ENCODE data around the gene SRSF8.
"Not testable (repeated sequence)": the region's sequence is repeated elsewhere in the genome, so short reads cannot be mapped to it uniquely, and the experiment has no call there.

SRSF8 gene

DNA sequence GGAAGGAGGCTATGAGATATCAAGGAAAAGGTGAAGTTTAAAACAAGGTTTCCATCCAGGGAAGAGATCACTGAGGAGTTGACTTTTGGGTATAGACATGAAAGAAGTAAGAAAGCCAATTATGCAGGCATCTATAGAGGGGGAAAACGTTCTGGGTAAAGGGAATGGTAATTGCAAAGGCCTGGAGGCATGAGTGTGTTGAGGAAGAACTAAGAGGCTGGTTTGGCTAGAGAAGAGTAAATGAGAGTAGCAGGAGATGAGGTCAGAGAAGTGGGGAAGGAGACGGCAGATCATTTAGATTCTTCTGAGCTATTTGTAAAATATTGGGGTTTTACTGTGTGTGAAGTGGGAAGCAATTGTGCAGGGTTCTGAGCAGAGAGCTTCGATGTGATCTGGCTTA is 30.5 kb downstream of the SRSF8 start:
- no peak for DNase-seq (ENCODE audit: low read depth)

DNA sequence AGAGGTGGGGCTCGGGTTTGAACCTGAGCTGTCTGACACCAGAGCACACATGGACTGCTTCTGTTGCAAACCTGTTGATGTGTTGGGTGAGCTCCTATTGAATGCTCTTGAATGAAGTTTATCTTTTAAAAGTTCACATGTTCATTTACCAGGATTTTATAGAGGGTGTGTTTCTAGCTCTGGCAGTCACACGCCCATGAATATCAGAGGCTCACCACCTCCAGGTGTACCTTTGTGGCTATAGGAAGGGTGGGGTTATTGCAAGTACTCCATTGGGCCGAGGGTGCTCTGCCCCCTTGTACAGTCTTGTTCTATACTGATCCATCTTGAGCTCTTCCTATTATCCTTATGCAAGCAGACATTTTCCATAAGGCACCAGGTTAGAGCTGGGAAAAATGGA is 32.1 kb downstream of the SRSF8 start:
- no peak for DNase-seq (ENCODE audit: low read depth)

- DNase-seq (ENCODE audit: low read depth), result peak; percentile 96
Measured at GRCh38 chr11:95100191-95100648, 33.5 kb downstream of the SRSF8 start.

DNA sequence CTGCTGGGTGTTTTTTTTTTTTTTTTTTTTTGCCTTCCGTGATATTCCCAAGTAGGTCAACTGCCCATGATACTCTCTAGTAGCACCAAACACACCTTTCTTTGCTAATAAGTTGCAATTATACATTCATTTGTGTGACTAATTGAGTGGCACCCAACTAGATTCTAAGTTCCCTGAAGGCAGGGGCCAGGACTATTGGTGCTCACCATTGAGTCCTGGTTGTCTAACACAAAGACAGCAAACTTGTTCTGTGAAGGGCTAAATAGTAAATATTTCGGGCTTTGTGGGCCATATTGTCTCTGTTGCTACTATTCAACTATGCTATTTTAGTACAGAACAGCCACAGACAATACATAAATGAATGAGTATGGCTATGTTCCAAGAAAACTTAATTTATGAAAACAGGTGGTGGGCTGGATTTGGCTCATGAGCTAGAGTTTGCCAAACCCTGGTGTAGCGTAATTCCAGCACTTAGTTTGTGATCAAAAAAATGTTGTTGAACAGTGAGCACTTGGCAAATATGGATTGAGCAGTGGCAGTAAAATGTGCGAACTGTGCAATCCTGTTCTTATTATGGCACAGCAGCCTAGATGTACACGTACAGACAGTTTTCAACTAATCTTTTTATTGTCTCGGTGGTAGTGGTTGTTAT is 34.3 kb downstream of the SRSF8 start:
- DNase-seq (ENCODE audit: low read depth), result no peak

DNA sequence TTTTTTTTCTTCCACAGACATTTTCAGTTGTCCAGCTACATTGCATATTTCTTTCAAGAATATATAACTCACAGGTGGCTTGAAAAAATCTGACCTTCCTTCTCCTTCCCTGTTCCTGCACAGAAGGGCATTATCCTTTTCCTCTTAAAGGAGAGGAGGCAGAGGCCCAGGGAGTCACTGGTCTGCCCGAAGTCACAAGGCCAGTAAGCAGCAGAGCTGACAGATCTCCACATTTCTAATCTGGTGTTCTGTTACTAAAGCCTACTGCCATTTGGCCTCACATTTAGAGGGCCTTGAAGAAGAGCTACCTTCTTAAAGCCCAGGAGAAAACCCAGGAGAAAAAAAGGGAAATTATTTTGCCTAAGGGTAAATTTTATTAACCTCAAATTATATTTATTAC is 35.2 kb downstream of the SRSF8 start:
- no peak for DNase-seq (ENCODE audit: low read depth)

DNA sequence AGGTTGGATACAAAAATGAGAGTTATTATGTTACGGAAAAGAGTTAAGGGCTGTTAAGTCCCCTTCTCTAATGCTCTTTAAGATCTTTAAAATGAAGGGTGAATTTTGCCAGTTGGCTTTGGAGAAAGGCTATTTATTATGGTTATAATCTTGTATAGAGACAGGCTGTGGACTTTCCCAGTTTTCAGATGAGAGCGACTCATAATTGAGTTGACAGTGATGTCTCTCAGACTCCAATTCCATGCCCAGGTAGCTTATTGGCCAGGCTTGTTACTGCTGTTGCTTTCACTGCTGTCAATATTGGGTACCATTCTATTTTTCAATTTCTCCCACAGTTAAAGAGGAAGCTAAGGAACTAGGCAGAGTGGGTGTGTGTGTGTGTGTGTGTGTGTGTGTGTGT is 36.0 kb downstream of the SRSF8 start:
- no peak for DNase-seq (ENCODE audit: low read depth)

DNA sequence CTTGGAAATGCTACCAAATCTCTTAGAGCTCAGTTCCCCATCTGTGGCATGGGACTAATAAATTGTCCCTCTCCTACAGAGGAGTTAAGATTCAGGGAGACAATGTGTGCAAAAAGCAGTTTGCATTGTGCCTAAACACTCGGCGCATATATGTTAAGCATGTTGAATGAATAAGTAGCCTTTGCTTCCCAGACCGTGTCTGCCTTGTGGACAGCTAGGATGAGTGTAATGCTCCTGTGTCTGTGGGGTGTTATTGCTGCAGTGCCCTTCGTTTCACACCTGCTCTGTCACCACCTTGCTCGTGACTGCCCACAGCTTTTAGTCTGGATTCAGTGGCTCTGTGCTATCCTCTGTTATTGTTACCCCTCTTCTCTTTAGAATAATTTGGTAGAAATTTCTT is 37.0 kb downstream of the SRSF8 start:
- no peak for DNase-seq (ENCODE audit: low read depth)

- DNase-seq (ENCODE audit: low read depth), result no peak
Measured at GRCh38 chr11:95104121-95104830, 37.6 kb downstream of the SRSF8 start.

DNA sequence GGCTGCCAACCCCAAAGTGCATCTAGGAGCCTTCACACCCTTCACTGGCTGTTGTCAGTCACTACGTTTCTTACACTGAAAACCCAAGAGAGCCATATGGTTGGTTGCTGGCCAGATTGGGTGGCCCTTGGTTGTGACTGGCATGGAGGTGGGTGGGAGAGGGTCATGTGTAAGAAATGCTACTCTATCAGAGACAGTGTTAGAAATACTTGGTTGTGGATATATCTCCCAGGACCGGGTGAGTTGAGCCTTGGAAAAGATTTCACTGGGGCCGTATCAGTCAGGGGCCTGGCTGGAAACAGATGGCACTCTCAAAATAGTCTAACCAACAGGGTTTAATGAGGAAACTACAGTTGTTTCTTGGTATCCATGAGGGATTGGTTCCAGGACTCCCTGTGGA is 38.1 kb downstream of the SRSF8 start:
- no peak for DNase-seq (ENCODE audit: low read depth)

DNA sequence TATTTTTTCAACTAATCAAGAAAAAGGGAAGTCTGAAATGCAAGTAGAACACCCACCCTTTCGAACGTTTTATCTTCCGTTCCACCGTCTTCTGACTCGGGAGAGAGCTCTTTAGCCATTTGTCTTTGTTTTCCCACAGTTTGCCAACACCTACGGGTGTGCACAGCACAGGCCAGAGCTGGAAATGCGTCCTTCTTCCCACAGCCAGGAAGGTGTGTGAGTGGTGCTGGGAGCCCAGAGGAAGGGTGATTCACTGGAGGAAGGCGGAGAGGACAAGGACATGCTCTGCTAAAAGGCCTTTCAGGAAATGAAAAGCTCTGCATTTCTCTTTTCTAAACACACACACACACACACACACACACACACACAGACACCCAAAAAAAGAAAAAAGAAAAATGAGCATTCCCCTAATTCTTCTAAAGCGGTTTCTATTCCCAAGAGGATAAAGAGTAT is 41.5 kb downstream of the SRSF8 start:
- no peak for DNase-seq (ENCODE audit: low read depth)

DNA sequence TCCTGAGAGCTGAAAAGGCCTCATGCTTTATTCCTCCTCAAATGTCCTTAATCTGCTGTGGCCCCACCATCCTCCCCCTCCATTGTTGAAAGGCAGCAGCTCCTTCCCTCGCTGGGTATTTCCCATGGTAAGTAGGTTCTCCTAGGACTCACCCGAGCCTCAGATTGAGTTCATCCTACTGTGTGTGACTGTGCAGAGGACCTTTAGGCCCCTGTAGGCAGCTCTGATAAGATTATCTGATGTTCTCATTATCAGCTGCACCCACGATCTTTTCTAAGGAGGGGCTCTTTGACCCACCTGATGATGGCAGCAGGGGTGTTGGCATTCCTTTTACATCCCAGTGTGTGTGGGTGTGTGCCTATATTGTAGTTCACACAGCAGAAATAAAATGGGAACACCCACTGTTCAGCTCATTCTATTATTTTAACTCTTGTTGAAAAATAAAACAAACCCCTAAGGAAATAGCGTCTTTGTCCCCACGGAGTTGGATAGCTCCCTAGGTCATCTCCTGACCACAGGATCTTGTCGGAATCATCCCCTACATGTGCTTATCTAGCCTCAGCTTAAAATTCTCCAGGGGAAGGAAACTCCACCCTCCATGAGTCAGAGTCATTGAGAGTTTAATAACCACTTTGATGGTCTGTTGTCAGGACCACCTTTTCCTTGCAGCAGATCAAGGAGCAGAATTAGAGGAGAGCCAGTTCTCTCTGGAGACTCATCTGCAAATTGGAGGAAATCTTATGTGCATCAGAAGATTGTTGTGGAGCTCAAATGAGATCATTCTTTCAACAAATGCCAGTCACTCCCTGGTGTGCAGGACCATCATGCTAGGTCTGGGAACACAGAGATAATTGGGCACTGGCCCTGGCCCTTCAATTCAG is 42.2 kb downstream of the SRSF8 start:
- DNase-seq (ENCODE audit: low read depth), result peak; percentile 73

GRCh38 chr11:95111471-95111870 is 44.8 kb downstream of the SRSF8 start:
- DNase-seq (ENCODE audit: low read depth), result not testable (repeated sequence)

DNA sequence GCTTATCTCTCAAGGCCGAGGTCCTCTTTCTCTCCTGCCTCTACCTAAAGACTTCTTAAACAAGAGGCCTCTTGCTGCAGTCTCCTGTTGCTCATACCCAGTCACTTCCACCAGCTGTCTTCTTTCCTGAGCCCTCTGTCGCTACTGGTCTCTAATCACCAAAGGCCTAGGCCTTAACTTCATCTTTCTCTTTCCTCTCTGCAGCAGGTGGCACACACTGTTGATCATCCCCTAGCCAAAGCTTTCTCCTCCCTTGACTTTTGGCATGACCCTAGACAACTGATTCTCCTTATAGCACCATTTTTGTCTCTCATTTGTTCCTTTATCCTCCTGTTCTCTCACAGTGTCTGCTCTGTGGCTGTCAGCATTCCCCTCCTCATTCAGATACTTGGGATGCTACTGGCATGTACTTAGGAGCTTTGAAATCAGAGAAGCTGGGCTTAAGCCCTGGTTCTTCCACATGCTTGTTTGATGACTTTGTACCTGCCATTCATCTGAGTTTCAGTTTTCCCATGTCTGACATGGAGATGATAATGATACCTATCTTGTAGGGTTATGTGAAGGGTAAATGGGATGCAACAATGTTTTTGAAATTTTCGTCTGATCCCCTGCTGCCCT is 45.3 kb downstream of the SRSF8 start:
- no peak for DNase-seq (ENCODE audit: low read depth)

GRCh38 chr11:95115597-95115996 is 48.9 kb downstream of the SRSF8 start:
- no peak for DNase-seq (ENCODE audit: low read depth)

DNA sequence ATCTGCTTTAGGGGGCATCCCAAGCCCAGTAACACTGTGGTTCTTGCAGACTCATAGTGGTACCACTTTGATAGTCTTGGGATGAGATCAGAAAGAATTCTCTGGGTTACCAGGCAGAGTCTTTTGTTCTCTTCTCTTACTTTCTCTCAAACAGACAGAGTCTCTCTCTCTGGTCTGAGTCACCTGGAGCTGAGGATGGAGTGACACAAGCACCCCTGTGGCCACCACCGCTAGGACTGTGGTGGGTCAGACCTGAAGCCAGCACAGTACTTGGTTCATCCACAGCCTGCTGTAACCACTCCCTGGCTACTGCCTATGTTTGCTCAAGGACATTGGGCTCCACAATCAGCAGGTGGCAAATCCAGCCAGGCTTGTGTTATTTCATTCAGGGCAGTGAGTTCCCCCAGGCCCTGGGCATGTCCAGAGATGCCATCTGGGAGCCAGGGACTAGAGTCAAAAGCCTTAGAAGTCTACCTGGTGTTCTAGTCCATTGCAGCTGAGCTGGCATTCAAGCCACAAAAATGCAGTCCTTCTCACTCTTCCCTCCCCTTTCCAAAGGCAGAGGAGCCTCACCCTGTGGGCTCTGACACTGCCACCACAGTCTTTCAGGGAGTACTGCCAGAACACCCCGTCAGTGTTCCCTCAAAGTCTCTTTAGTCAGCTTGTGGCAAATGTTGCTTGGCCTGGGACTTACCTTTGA is 52.8 kb downstream of the SRSF8 start:
- no peak for DNase-seq (ENCODE audit: low read depth)

All from CMK (cell line).